HEK293T (cell line): ENCODE results near the gene TNFRSF11A.

Experiments
- ELF4 ChIP-seq: fragments of 450-650 bp; IDR thresholded peaks from 2 replicates; pipeline ENCODE4 v1.6.1; 2017; ENCODE audit warnings: antibody characterized with exemption
- FOXM1 ChIP-seq: fragments of 450-650 bp; IDR thresholded peaks from 2 replicates; pipeline ENCODE4 v1.6.1; 2017; ENCODE audit warnings: mild to moderate bottlenecking, borderline replicate concordance
- SP1 ChIP-seq: fragments of 450-650 bp; IDR thresholded peaks from 2 replicates; pipeline ENCODE4 v1.6.1; 2017

GRCh38 chr18:62399276-62399675 is 74.2 kb downstream of the TNFRSF11A start:
- TF ChIP-seq SP1: no peak
- no peak for TF ChIP-seq FOXM1
- no peak for TF ChIP-seq ELF4
